ENCODE measurements around the gene NEK6.

NEK6 gene

GRCh38 chr9:124359855-124360678 is 102.3 kb downstream of the NEK6 start:
- no peaks in the 10 kb centered on the region for H3K27me3 ChIP-seq (ENCODE audit: insufficient read depth, poor library complexity, severe bottlenecking)
- TF ChIP-seq, protein P1, sequence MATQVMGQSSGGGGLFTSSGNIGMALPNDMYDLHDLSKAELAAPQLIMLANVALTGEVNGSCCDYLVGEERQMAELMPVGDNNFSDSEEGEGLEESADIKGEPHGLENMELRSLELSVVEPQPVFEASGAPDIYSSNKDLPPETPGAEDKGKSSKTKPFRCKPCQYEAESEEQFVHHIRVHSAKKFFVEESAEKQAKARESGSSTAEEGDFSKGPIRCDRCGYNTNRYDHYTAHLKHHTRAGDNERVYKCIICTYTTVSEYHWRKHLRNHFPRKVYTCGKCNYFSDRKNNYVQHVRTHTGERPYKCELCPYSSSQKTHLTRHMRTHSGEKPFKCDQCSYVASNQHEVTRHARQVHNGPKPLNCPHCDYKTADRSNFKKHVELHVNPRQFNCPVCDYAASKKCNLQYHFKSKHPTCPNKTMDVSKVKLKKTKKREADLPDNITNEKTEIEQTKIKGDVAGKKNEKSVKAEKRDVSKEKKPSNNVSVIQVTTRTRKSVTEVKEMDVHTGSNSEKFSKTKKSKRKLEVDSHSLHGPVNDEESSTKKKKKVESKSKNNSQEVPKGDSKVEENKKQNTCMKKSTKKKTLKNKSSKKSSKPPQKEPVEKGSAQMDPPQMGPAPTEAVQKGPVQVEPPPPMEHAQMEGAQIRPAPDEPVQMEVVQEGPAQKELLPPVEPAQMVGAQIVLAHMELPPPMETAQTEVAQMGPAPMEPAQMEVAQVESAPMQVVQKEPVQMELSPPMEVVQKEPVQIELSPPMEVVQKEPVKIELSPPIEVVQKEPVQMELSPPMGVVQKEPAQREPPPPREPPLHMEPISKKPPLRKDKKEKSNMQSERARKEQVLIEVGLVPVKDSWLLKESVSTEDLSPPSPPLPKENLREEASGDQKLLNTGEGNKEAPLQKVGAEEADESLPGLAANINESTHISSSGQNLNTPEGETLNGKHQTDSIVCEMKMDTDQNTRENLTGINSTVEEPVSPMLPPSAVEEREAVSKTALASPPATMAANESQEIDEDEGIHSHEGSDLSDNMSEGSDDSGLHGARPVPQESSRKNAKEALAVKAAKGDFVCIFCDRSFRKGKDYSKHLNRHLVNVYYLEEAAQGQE (IDR thresholded peaks at IDR 0.05; ENCODE audit: insufficient replicate concordance, low read depth), result no peak
- TF ChIP-seq GABPA (IDR thresholded peaks at IDR 0.05; ENCODE audit: low read depth), result no peak
- no peak for TF ChIP-seq CTCF (IDR thresholded peaks at IDR 0.05; ENCODE audit: insufficient read depth, low read length)
- TF ChIP-seq SPI1 (IDR thresholded peaks at IDR 0.05; ENCODE audit: borderline replicate concordance, low read depth), result no peak
- TF ChIP-seq POLR2AphosphoS5 (IDR thresholded peaks at IDR 0.05; ENCODE audit: low read depth), result no peak
- no peak for DNase-seq (ENCODE audit: low read depth in 1 of 2, low spot score in 1 of 2)
- peak overlapping the region; percentile 21; the same call in 1 of the 2 replicates for H3K27ac ChIP-seq (replicated peaks)
- H3K4me3 ChIP-seq (replicated peaks; ENCODE audit: insufficient read depth, low read length), result no peak overlapping the region

DNA sequence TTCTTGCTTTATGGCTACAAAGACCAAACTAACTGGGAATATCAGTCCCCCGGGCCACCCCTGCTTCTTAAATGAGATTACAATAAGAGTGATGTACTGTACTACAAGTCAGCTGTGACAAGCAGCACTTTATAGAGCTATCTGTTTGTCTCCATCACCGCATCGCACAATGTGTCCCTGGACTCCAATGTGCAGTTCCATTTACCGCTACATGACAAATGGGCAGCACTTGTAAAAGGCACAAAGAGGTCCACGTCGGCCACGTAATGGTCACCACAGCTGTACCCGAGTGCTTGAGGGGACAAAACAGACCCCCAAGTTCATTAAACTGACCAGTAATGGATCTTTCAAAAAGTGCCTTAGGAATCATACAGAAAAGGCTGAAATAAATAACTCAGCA is 103.4 kb downstream of the NEK6 start:
- Histone ChIP-seq H3K27ac (replicated peaks) (no peak overlapping the region), H3K27me3 (ENCODE audit: insufficient read depth, poor library complexity, severe bottlenecking) (no peaks in the 10 kb centered on the region), H3K4me3 (replicated peaks; ENCODE audit: insufficient read depth, low read length) (no peak overlapping the region)
- TF ChIP-seq, protein P1 (IDR thresholded peaks at IDR 0.05; ENCODE audit: insufficient replicate concordance, low read depth), result no peak
- TF ChIP-seq SPI1 (IDR thresholded peaks at IDR 0.05; ENCODE audit: borderline replicate concordance, low read depth), result no peak
- no peak for TF ChIP-seq GABPA (IDR thresholded peaks at IDR 0.05; ENCODE audit: low read depth)
- no peak for TF ChIP-seq CTCF (IDR thresholded peaks at IDR 0.05; ENCODE audit: insufficient read depth, low read length)
- TF ChIP-seq POLR2AphosphoS5 (IDR thresholded peaks at IDR 0.05; ENCODE audit: low read depth), result no peak
- no peak for DNase-seq (ENCODE audit: low read depth in 1 of 2, low spot score in 1 of 2)

DNA sequence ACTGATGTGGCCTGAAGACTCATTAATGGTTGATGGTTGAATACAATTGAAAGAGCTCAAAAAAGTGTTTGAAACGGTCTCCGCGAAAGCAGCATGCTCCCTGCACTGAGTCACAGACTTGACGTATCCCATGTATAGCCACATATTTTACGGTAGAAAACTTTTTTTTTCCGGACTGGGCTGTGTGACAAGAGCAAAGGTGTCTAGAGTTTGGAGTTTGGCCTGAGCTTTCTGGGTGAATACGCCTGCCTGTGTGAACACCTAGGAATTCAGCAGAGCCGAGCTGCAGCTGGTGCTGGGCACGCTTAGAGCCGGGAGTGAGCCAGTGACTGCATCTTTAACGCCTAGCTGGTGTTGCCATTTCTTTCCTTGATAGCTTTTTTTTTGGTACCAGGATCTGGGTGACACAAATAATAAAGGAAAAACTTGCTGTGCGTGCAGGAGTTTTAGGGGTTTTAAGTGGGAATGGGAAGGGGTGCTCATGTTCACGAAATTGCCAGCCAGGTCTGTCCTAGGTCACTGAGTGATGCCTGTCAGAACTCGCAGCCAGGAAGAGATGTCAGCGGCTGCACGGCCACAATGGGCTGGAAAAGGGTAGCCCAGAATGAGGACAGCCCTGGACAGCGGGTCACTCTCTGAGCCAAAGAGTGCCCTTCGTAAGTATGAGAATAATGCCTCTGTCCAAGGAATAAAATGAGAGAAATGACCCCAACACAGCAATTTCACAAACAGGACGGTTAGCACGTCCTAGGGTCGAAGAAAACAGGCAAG is 105.8 kb downstream of the NEK6 start:
- DNase-seq (ENCODE audit: low read depth in 1 of 2, low spot score in 1 of 2), result no peak
- H3K27me3 ChIP-seq (ENCODE audit: insufficient read depth, poor library complexity, severe bottlenecking), result no peaks in the 10 kb centered on the region
- no peak overlapping the region for H3K4me3 ChIP-seq (replicated peaks; ENCODE audit: insufficient read depth, low read length)
- no peak overlapping the region for H3K27ac ChIP-seq (replicated peaks)
- TF ChIP-seq POLR2AphosphoS5 (IDR thresholded peaks at IDR 0.05; ENCODE audit: low read depth) (no peak), SPI1 (IDR thresholded peaks at IDR 0.05; ENCODE audit: borderline replicate concordance, low read depth) (no peak), CTCF (IDR thresholded peaks at IDR 0.05; ENCODE audit: insufficient read depth, low read length) (no peak), GABPA (IDR thresholded peaks at IDR 0.05; ENCODE audit: low read depth) (no peak)
- TF ChIP-seq, protein P1 (IDR thresholded peaks at IDR 0.05; ENCODE audit: insufficient replicate concordance, low read depth), result no peak
